ENCODE results near the gene PYGM. TPM values are rescaled to one million over a fixed set of nuclear protein-coding genes. Genes with fewer than 3 reads are reported as not detected.

The PYGM gene
- total RNA-seq, 1 donor from 2014 or later, result 5.5 TPM

- Mint-ChIP-seq H3K27me3 (ENCODE audit: unreplicated experiment) (peaks cover 10% of the 10 kb centered on the region), H3K9me3 (ENCODE audit: unreplicated experiment) (peaks cover 4% of the 10 kb centered on the region), H3K27ac (ENCODE audit: unreplicated experiment) (no peak overlapping the region), H3K4me1 (ENCODE audit: low read depth, unreplicated experiment) (peaks cover 7% of the 10 kb centered on the region), H3K36me3 (ENCODE audit: unreplicated experiment) (no peaks in the 10 kb centered on the region), H3K4me3 (ENCODE audit: unreplicated experiment) (no peak overlapping the region)
- no peak for TF ChIP-seq CTCF (IDR thresholded peaks at IDR 0.05; ENCODE audit: partially characterized antibody, unreplicated experiment)
- DNase-seq, result no peak
Measured at GRCh38 chr11:64800303-64801157, 40.8 kb upstream of the PYGM start.

- H3K4me3 Mint-ChIP-seq (ENCODE audit: unreplicated experiment), result no peak overlapping the region
Measured at GRCh38 chr11:64799623-64800302, 40.0 kb upstream of the PYGM start.

GRCh38 chr11:64799256-64799622, 39.5 kb upstream of the PYGM start:
- no peaks in the 10 kb centered on the region for H3K36me3 Mint-ChIP-seq (ENCODE audit: unreplicated experiment)
- no peak for DNase-seq
- no peak overlapping the region for H3K27ac Mint-ChIP-seq (ENCODE audit: unreplicated experiment)
- H3K9me3 Mint-ChIP-seq (ENCODE audit: unreplicated experiment), result peaks cover 4% of the 10 kb centered on the region
- no peak overlapping the region for H3K4me3 Mint-ChIP-seq (ENCODE audit: unreplicated experiment)
- H3K4me1 Mint-ChIP-seq (ENCODE audit: low read depth, unreplicated experiment), result peaks cover 7% of the 10 kb centered on the region
- peaks cover 12% of the 10 kb centered on the region for H3K27me3 Mint-ChIP-seq (ENCODE audit: unreplicated experiment)
- TF ChIP-seq CTCF (IDR thresholded peaks at IDR 0.05; ENCODE audit: partially characterized antibody, unreplicated experiment), result no peak

More at GRCh38 chr11:64799623-64800302, 40.0 kb upstream of the PYGM start:
- TF ChIP-seq CTCF (IDR thresholded peaks at IDR 0.05; ENCODE audit: partially characterized antibody, unreplicated experiment), result no peak
- peaks cover 7% of the 10 kb centered on the region for H3K4me1 Mint-ChIP-seq (ENCODE audit: low read depth, unreplicated experiment)
- no peak for DNase-seq
- H3K36me3 Mint-ChIP-seq (ENCODE audit: unreplicated experiment), result no peaks in the 10 kb centered on the region
- H3K27ac Mint-ChIP-seq (ENCODE audit: unreplicated experiment), result peak overlapping the region; percentile 43
- peaks cover 11% of the 10 kb centered on the region for H3K27me3 Mint-ChIP-seq (ENCODE audit: unreplicated experiment)
- H3K9me3 Mint-ChIP-seq (ENCODE audit: unreplicated experiment), result peaks cover 4% of the 10 kb centered on the region

- no peak overlapping the region for H3K4me3 Mint-ChIP-seq (ENCODE audit: unreplicated experiment)
- peaks cover 15% of the 10 kb centered on the region for H3K27me3 Mint-ChIP-seq (ENCODE audit: unreplicated experiment)
- H3K27ac Mint-ChIP-seq (ENCODE audit: unreplicated experiment), result no peak overlapping the region
- TF ChIP-seq CTCF (IDR thresholded peaks at IDR 0.05; ENCODE audit: partially characterized antibody, unreplicated experiment), result no peak
- no peaks in the 10 kb centered on the region for H3K36me3 Mint-ChIP-seq (ENCODE audit: unreplicated experiment)
- no peak for DNase-seq
- H3K4me1 Mint-ChIP-seq (ENCODE audit: low read depth, unreplicated experiment), result peaks cover 4% of the 10 kb centered on the region
- H3K9me3 Mint-ChIP-seq (ENCODE audit: unreplicated experiment), result no peaks in the 10 kb centered on the region
Measured at GRCh38 chr11:64796757-64797541, 37.2 kb upstream of the PYGM start.
